Sigmoid colon (tissue), 7 donors: ENCODE measurements around the gene PBX3. TPM values are rescaled to one million over a fixed set of nuclear protein-coding genes. Genes with fewer than 3 reads are reported as not detected.

Experiments
- DNase-seq: peaks from one replicate; pipeline ENCODE4 v3.0.0-alpha.2; 2019
- H3K27ac ChIP-seq, 4 donors: fragments of 200-600 bp; sonication (generic); one replicate each; pipeline ENCODE4 v1.5.1; 2016 to 2019; ENCODE audit warnings: mild to moderate bottlenecking in 1 of 4
- H3K27me3 ChIP-seq, 3 donors: fragments of 200-600 bp; sonication (generic); one replicate each; pipeline ENCODE4 v1.5.1; 2019; ENCODE audit warnings: mild to moderate bottlenecking in 1 of 3
- H3K36me3 ChIP-seq, 4 donors: fragments of 200-600 bp; sonication (generic); one replicate each; pipeline ENCODE4 v1.5.1; 2016 to 2019
- H3K4me1 ChIP-seq, 4 donors: fragments of 200-600 bp; sonication (generic); one replicate each; pipeline ENCODE4 v1.5.1; 2017 to 2019
- H3K4me3 ChIP-seq, 4 donors: fragments of 200-600 bp; sonication (generic); one replicate each; pipeline ENCODE4 v1.5.1; 2017 to 2019; ENCODE audit warnings: mild to moderate bottlenecking in 2 of 4, moderate library complexity in 1 of 4
- H3K9me3 ChIP-seq, 4 donors: fragments of 200-600 bp in 3 of 4; sonication (generic) in 3 of 4; one replicate each; pipeline versions ENCODE4 v1.5.1 to v1.6.1; 2013 to 2019
- EP300 ChIP-seq, 4 donors: sonication (generic); formaldehyde crosslinking; IDR thresholded peaks; one replicate each; pipeline ENCODE4 v1.6.1; 2017; ENCODE audit warnings: antibody characterized with exemption in 4 of 4
- POLR2A ChIP-seq, 2 donors: fragments of 450-650 bp; IDR thresholded peaks; one replicate each; pipeline ENCODE4 v1.6.1; 2016; ENCODE audit warnings: antibody characterized with exemption in 2 of 2, mild to moderate bottlenecking in 2 of 2, moderate library complexity in 2 of 2
- POLR2AphosphoS5 ChIP-seq, 4 donors: sonication (generic); formaldehyde crosslinking; IDR thresholded peaks; one replicate each; pipeline ENCODE4 v1.6.1; 2017; ENCODE audit warnings: antibody characterized with exemption in 4 of 4
- WGBS, 2 donors: extraction: QIAGEN DNeasy Blood & Tissue Kit; methylation state at CpG; one replicate each; pipeline ENCODE4 v1.1.7; 2013; 5-methylcytosine and 5-hydroxymethylcytosine counted together
- intact Hi-C: fragments of 100-400 bp; cut with DNase I; formaldehyde crosslinking; loops from one replicate; pipeline ENCODE4 v1.15.1; 2023
- polyA plus RNA-seq, 3 donors: library from polyadenylated mRNA; stranded (reverse); fragments of 200-250 nt; gene quantifications; one replicate each; pipeline ENCODE4 v1.2.3, GENCODE V29; 2013
- total RNA-seq, 4 donors: library from RNA; depleted of rRNA; stranded (reverse); fragments of >200 nt; gene quantifications; one replicate each; pipeline ENCODE4 v1.1.0, GENCODE V29; 2016
- TF ChIP-seq, protein P1 (sequence below), 4 experiments: fragments of 450-650 bp in 3 of 4; fragments of 200-600 bp in 1 of 4; IDR thresholded peaks; one replicate each; pipeline ENCODE4 v1.5.1; 2016 to 2019; ENCODE audit warnings: antibody characterized with exemption in 4 of 4, mild to moderate bottlenecking in 3 of 4, moderate library complexity in 2 of 4
- donor health status: healthy with polysubstance abuse.
- donor health status: Bipolar disorder and iron deficiency.
- donor health status: healthy.

The PBX3 gene
- total and polyA plus RNA-seq, 7 donors: 2.8 to 159 (median 90.6) TPM

DNA sequence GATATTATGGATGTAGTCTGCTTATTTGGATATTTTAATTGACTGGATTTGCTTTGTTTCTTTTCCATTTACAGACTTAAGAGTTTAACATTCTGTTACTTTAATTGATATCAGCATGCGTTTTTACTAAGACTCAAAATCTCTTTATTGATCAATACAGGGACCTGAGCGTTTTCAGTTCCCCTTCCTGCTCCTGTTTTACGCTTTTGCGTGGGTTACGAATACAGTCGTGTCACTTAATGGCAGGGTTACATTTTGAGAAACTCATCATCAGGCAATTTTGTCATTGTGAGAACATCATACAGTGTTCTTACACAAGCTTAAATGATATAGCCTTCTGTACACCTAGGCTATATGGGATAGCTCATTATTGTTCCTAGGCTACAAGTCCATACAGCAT, 65.2 kb downstream of the PBX3 start:
- WGBS, 2 donors: 95 to 96% methylated on average over 6 of the region's 6 CpGs
- no peak for DNase-seq
- Histone ChIP-seq H3K4me3 (no peak overlapping the region), H3K27me3 (no peaks in the 10 kb centered on the region), H3K27ac (no peak overlapping the region), H3K36me3 (no peaks in the 10 kb centered on the region), H3K4me1 (peaks cover 0 to 29% (median 8%) of the 10 kb centered on the region in 4 donors), H3K9me3 (no peaks in the 10 kb centered on the region)
- intact Hi-C loops: loop anchor here (5.0 kb wide), 1 partner anchor 40 kb away; no protein-coding TSS in a partner anchor
- TF ChIP-seq POLR2AphosphoS5 (IDR thresholded peaks at IDR 0.05) (no peak), EP300 (IDR thresholded peaks at IDR 0.05) (no peak), POLR2A (IDR thresholded peaks at IDR 0.05) (no peak)
- TF ChIP-seq, protein P1, sequence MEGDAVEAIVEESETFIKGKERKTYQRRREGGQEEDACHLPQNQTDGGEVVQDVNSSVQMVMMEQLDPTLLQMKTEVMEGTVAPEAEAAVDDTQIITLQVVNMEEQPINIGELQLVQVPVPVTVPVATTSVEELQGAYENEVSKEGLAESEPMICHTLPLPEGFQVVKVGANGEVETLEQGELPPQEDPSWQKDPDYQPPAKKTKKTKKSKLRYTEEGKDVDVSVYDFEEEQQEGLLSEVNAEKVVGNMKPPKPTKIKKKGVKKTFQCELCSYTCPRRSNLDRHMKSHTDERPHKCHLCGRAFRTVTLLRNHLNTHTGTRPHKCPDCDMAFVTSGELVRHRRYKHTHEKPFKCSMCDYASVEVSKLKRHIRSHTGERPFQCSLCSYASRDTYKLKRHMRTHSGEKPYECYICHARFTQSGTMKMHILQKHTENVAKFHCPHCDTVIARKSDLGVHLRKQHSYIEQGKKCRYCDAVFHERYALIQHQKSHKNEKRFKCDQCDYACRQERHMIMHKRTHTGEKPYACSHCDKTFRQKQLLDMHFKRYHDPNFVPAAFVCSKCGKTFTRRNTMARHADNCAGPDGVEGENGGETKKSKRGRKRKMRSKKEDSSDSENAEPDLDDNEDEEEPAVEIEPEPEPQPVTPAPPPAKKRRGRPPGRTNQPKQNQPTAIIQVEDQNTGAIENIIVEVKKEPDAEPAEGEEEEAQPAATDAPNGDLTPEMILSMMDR (IDR thresholded peaks at IDR 0.05): no peak

DNA sequence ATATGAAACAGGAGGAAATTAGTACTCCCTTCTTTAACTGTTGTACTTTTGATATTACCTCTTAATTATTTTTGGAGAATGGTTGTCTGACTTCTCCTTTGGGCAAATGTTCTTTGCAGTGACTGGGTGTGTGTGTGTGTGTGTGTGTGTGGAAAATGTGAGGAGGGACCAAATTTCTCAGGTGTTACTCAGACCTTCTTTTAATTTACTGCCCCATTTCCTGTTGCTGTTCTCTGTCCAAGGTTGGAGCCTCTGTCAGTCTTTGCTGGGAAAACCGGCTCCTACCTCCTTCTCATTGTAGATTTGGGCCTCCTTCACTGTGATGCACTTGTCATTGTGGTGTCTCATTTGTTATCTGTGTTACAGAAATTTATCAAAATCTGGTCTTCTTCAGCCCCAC, 68.4 kb downstream of the PBX3 start:
- Histone ChIP-seq H3K36me3 (no peaks in the 10 kb centered on the region), H3K9me3 (no peaks in the 10 kb centered on the region), H3K4me1 (peaks cover 0 to 28% (median 10%) of the 10 kb centered on the region in 4 donors), H3K4me3 (no peak overlapping the region), H3K27me3 (no peaks in the 10 kb centered on the region), H3K27ac (peak overlapping the region in 2 of 4 donors; percentile 51 to 53)
- 94 to 98% methylated on average over 1 of the region's 1 CpG for WGBS, 2 donors
- TF ChIP-seq POLR2A (IDR thresholded peaks at IDR 0.05) (no peak), POLR2AphosphoS5 (IDR thresholded peaks at IDR 0.05) (no peak), EP300 (IDR thresholded peaks at IDR 0.05) (no peak)
- TF ChIP-seq, protein P1 (IDR thresholded peaks at IDR 0.05): no peak
- intact Hi-C loops: no loop called here
- DNase-seq: no peak

DNA sequence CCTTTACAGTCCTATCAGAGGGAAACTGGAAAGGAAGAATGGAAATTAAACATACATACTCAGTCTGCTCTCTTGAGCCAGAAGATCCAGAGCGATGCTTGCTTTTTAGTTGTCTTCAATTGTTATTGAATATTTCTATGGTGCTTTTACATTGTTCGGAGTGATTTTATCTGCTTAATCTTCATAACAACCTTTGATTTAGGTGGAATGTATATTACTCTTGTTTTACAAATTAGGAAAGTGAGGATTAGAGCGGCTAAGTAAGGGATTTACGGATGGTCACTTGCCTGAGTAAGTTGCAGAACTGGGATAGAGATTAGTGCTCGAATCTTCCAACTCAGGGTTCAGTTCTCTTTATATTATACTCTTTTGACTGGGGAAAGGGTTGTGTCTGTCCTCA, 69.1 kb downstream of the PBX3 start:
- H3K27ac ChIP-seq: peak overlapping the region in 2 of 4 donors; percentile 51 to 53
- H3K4me1 ChIP-seq: peaks cover 0 to 31% (median 14%) of the 10 kb centered on the region in 4 donors

DNA sequence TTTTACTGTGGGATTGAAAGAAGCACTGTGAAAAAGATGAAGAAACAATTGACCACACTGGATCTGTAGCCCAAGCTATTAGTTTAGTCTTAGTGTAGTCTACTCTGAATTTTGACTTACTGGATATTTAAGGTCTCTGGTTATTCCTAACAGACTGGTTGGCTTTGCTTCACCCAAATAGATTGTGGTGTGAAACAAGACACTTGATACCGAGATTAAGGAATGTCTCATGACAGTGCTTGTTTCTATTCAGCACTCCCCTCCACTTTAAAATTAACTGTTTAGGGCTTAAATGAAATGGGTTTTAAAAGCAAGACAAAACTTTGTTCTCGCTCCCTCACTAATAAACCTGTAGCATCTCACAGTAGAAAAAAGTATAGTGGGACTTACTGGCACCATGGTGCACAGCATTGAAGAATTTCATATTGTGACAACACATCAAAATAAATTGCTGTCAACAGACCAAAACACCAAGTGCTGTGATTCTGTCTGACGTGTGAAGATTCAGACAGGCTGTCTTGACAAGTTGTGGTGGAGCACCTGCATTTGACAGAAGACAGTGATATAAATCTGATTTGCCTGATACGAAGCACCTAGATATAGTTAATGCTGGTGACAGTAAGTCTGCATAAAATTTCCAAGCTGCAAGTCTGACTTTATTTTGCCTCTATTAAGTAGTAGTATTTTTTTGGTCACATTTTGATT, 73.1 kb downstream of the PBX3 start:
- H3K4me1 ChIP-seq: peaks cover 0 to 58% (median 35%) of the 10 kb centered on the region in 4 donors
- intact Hi-C loops: loop anchor here (5.0 kb wide), 2 partner anchors 67 to 73 kb away; partner anchors contain the start of gene PBX3

More for the DNA sequence above, 69.1 kb downstream of the PBX3 start:
- WGBS, 2 donors: 94 to 96% methylated on average over 5 of the region's 5 CpGs
- Histone ChIP-seq H3K36me3 (no peaks in the 10 kb centered on the region), H3K9me3 (no peaks in the 10 kb centered on the region), H3K4me3 (no peak overlapping the region), H3K27me3 (no peaks in the 10 kb centered on the region)
- DNase-seq: no peak
- TF ChIP-seq, protein P1 (IDR thresholded peaks at IDR 0.05): no peak
- TF ChIP-seq POLR2AphosphoS5 (IDR thresholded peaks at IDR 0.05): no peak
- intact Hi-C loops: no loop called here

More for the DNA sequence above, 73.1 kb downstream of the PBX3 start:
- DNase-seq: no peak
- TF ChIP-seq POLR2A (IDR thresholded peaks at IDR 0.05) (no peak), POLR2AphosphoS5 (IDR thresholded peaks at IDR 0.05) (no peak), EP300 (IDR thresholded peaks at IDR 0.05) (no peak)
- TF ChIP-seq, protein P1 (IDR thresholded peaks at IDR 0.05): no peak
- Histone ChIP-seq H3K27ac (peak overlapping the region in 3 of 4 donors; percentile 59 to 77 (median 73)), H3K9me3 (no peaks in the 10 kb centered on the region), H3K27me3 (no peaks in the 10 kb centered on the region), H3K4me3 (peak overlapping the region in 3 of 4 donors; percentile 8 to 35 (median 25)), H3K36me3 (no peaks in the 10 kb centered on the region)
- WGBS, 2 donors: 69 to 83% methylated on average over 4 of the region's 4 CpGs
